ENCODE results near the gene APMAP.

The APMAP gene

GRCh38 chr20:24957326-24958016 is 35.1 kb downstream of the APMAP start:
- in situ Hi-C loops (cut with MboI; ENCODE audit: low sequenced_read_pairs): no loop called here

DNA sequence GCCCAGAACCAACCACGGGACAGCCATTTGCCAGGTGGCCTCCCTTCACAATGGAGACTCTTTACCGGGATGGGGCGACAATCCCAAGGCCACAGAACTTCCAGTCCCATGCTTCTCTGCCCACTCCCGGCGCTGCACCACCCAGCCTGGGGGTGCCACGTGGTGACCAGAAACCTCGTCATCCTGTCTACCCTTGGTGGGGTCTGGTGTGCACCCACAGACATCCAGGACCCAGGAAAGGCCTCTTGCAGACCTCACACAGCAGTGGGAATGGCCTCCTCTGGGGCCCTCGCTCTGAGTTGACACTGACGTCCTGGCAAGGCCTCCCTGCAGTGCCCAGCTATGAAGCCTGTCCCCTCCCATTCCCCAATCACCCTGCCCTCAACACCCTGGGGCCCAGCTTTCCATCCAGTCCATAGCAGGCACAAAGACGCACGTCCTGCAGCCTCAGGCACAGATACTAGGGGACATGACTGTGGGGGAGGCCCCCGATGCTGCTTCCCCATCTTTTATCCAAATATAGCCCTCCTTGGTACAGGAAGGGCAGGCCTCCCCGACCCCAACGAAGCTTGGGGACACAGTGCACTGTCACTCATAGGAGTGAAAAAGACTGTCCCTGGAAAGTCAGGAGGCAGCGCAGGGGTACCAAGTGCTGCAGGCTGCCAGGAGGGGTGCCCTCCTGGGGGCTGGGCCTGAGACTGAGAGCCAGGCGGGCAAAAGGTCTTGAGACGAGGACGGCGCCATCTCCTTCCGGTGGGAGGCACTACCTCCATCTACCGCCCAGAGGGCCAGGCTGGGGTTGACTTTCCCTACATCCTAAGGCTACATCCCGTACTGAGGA is 36.3 kb downstream of the APMAP start:
- in situ Hi-C loops (cut with MboI; ENCODE audit: low sequenced_read_pairs): no loop called here

DNA sequence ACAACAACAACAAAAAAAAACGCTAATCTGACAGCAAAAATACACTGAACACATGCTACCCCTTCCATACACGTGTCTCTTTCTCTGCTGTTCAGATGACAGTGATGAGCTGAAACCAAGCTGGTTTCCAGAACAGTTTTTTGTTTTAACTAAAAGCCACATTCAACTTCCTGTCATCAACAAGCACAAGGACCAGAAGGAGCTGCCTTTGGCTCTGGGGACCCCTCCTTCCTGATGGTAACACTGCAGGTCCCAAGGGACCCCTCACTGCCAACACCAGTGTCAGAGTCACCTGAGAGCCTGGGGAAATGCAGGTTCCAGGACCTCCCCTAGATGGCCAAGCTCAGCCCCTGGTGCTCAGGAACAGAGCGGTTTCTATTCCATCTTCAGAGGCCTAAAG is 37.5 kb downstream of the APMAP start:
- in situ Hi-C loops (cut with MboI; ENCODE audit: low sequenced_read_pairs): no loop called here

GRCh38 chr20:24954566-24954965 is 38.0 kb downstream of the APMAP start:
- in situ Hi-C loops (cut with MboI; ENCODE audit: low sequenced_read_pairs): no loop called here

DNA sequence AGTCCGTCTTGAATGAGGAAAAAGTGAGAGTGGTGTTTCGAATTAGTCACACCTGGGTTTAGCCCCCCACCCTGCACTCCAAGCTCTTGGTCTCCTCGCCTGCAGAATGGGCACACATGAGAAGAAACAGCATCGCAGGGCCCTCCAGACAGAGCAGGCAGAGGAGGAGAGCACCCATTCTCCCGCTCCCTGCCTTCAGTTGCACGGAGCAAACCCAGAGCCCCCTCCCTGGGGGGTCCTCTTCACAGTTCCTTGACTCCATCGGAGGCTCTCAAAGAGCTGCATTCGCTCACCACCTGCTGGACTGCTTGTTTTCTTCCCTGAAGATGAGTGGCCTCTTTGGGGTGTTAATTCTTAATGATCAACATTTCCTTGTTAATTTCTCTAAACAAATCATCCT is 38.4 kb downstream of the APMAP start:
- in situ Hi-C loops (cut with MboI; ENCODE audit: low sequenced_read_pairs): no loop called here

GRCh38 chr20:24953621-24954133 is 38.9 kb downstream of the APMAP start:
- in situ Hi-C loops (cut with MboI; ENCODE audit: low sequenced_read_pairs): no loop called here

DNA sequence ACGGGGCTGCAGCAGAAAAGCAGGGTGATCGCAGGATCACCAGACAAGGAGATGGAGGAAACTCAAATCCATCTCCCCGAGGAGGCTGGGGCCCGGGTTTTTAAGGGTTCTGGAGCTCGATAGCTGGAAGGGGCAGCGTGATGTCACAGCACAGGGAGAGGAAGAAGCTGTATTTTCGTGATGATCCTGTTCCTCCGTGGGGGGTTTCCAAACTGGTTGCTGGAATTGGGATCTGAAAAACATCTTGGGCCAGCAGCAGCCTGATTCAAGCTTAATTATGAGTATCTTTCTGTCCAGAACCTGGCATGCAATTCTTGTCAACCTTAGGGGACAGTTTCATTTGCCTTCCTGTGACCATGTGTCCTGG is 39.4 kb downstream of the APMAP start:
- in situ Hi-C loops (cut with MboI; ENCODE audit: low sequenced_read_pairs): no loop called here

GRCh38 chr20:24952376-24953208 is 40.0 kb downstream of the APMAP start:
- in situ Hi-C loops (cut with MboI; ENCODE audit: low sequenced_read_pairs): no loop called here

- in situ Hi-C loops (cut with MboI; ENCODE audit: low sequenced_read_pairs): no loop called here
These were observed 40.9 kb downstream of the APMAP start for GRCh38 chr20:24951536-24952083.

- in situ Hi-C loops (cut with MboI; ENCODE audit: low sequenced_read_pairs): no loop called here
These were observed 41.6 kb downstream of the APMAP start for GRCh38 chr20:24950836-24951525.

GRCh38 chr20:24950128-24950835 is 42.3 kb downstream of the APMAP start:
- in situ Hi-C loops (cut with MboI; ENCODE audit: low sequenced_read_pairs): no loop called here

- in situ Hi-C loops (cut with MboI; ENCODE audit: low sequenced_read_pairs): loop anchor here (25.0 kb wide), 4 partner anchors 88 to 1262 kb away; partner anchors contain the start of gene CST4
These were observed 42.8 kb downstream of the APMAP start for GRCh38 chr20:24949756-24950127.

- in situ Hi-C loops (cut with MboI; ENCODE audit: low sequenced_read_pairs): loop anchor here (25.0 kb wide), 4 partner anchors 88 to 1262 kb away; partner anchors contain the start of gene CST4
These were observed 43.4 kb downstream of the APMAP start, which contains the start of gene CST7 for GRCh38 chr20:24948939-24949679. Gene CST7, plus strand, starts transcription at chr20:24949269. Its CDS starts 237 bp downstream, at chr20:24949506.

DNA sequence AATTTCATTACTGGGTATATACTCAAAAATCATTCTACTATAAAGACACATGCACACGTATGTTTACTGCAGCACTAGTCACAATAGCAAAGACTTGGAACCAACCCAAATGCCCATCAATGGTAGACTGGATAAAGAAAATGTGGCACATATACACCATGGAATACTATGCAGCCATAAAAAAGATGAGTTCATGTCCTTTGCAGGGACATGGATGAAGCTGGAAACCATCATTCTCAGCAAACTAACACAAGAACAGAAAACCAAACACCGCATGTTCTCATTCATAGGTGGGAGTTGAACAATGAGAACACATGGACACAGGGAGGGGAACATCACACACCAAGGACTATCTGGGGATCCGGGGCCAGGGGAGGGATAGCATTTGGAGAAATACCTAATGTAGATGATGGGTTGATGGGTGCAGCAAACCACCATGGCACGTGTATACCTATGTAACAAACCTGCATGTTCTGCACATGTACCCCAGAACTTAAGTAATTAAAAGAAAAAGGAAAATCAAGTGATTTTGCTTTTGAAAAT is 44.1 kb downstream of the APMAP start:
- in situ Hi-C loops (cut with MboI; ENCODE audit: low sequenced_read_pairs): loop anchor here (25.0 kb wide), 4 partner anchors 89 to 1261 kb away; partner anchors contain the start of gene CST4

DNA sequence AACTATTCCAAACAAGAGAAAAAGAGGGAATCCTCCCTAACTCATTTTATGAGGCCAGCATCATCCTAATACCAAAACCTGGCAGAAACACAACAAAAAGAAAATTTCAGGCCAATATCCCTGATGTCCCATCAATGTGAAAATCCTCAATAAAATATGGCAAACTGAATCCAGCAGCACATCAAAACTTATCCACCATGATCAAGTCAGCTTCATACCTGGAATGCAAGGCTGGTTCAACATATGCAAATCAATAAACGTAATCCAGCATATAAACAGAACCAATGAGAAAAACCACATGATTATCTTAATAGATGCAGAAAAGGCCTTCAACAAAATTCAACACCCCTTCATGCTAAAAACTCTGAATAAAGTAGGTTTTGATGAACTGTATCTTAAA is 46.2 kb downstream of the APMAP start:
- in situ Hi-C loops (cut with MboI; ENCODE audit: low sequenced_read_pairs): loop anchor here (25.0 kb wide), 4 partner anchors 91 to 1259 kb away; partner anchors contain the start of gene CST4

DNA sequence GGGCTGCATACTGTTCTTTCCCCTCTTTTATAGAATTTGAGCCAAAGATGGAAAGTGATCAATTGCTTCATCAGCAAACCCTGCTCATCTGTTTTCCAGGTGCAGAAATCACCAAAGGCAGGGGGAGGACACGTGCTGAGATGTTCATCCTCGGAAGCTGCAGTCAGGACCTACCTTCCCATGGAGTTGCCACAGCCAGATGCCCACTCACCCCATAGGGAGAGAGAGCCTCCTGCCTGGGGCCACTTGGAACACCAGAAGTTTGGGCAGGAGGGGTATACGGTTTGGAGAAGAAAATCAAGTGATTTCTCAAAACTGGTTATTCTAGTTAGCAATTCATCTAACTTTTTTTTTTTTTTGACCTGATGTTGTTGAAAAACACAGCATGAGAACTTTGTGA is 48.8 kb downstream of the APMAP start:
- in situ Hi-C loops (cut with MboI; ENCODE audit: low sequenced_read_pairs): loop anchor here (25.0 kb wide), 4 partner anchors 94 to 1256 kb away; partner anchors contain the start of gene CST4

DNA sequence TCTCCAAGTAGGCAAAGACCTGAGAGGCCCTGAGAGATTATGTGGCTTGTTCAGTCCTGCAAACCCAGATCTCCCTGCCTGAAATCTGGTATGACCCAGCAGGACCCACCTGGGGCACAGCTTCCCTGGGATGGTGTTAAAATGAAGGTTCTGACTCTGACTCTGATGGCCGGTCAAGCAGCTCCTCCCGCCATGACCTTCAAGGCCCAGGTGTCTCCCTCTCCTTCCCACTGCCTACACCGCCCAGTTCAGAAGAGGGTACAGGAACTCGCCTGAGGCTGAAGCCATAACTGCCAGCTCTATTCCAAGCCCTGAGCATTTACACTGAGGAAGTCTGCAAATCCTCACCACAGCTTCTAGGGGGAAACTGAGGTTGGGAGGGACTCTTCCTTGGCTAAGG is 49.4 kb downstream of the APMAP start:
- in situ Hi-C loops (cut with MboI; ENCODE audit: low sequenced_read_pairs): loop anchor here (25.0 kb wide), 4 partner anchors 94 to 1256 kb away; partner anchors contain the start of gene CST4

DNA sequence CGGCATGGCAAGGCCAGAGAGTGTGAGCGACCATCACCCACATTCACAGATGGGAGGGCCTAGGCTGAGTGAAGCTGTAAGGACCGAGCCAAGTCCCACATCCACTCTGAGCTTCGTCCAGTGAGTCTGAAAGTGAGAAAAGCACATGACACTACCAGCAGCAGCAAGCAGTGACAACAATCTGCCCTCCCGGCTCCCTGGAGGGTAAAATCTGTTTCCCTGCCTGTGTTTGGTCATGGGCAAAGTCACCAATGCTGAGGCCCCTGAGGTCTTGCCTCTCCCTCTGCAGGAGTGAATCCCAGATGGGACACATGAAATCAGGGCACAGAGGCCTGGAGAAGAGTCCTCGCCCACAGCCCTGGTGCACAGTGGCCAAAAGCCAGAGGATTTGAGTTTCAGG is 49.9 kb downstream of the APMAP start:
- in situ Hi-C loops (cut with MboI; ENCODE audit: low sequenced_read_pairs): loop anchor here (25.0 kb wide), 4 partner anchors 95 to 1255 kb away; partner anchors contain the start of gene CST4

All from HL-60/S4 treated with retinoic acid at 250 ng/mL for 4 days and 3 days (cell line).